ENCODE measurements around the gene GABBR2. TPM values are rescaled to one million over a fixed set of nuclear protein-coding genes. Genes with fewer than 3 reads are reported as not detected.

Gene GABBR2
- total RNA-seq, 1 experiment from 2014 or later, result 6.3 TPM

GRCh38 chr9:98409719-98410118, 299.0 kb downstream of the GABBR2 start:
- in situ Hi-C loops (cut with HindIII; ENCODE audit: low pct_unique_long_range_greater_than_20kb, low sequenced_read_pairs) (no loop called here), intact Hi-C loops (cut with micrococcal nuclease; ENCODE audit: unreplicated experiment) (no loop called here)
- POLR2A ChIA-PET, result no interaction called here
- BruUV-seq (replicated peaks), result no TSS peak
- Histone ChIP-seq H3K27ac (ENCODE audit: low read length) (no peak overlapping the region), H3K4me1 (ENCODE audit: control insufficient read depth, insufficient read depth, low read length) (no peaks in the 10 kb centered on the region), H3K36me3 (ENCODE audit: control insufficient read depth, insufficient read depth, low read length) (no peaks in the 10 kb centered on the region), H3K27me3 (ENCODE audit: control insufficient read depth, insufficient read depth, low read length) (no peaks in the 10 kb centered on the region), H3K9me3 (ENCODE audit: control insufficient read depth, insufficient read depth, low read depth, low read length) (no peaks in the 10 kb centered on the region), H3K4me3 (ENCODE audit: low read depth in 2 of 2, low read length in 2 of 2) (no peak overlapping the region)
- DNase-seq (ENCODE audit: low read depth, low spot score) (no peak), ATAC-seq (no peak)
- CTCF ChIA-PET, result no interaction called here
- no peak for TF ChIP-seq CTCF (IDR thresholded peaks at IDR 0.05)
- TF ChIP-seq SIN3A (IDR thresholded peaks at IDR 0.05; ENCODE audit: borderline replicate concordance, insufficient read depth, low read depth, low read length), result no peak
- TF ChIP-seq POLR2AphosphoS5 (IDR thresholded peaks at IDR 0.05; ENCODE audit: low read depth, low read length), result no peak
- no peak for TF ChIP-seq TCF7L2 (IDR thresholded peaks at IDR 0.05; ENCODE audit: low read depth, low read length)
- TF ChIP-seq, protein P1, sequence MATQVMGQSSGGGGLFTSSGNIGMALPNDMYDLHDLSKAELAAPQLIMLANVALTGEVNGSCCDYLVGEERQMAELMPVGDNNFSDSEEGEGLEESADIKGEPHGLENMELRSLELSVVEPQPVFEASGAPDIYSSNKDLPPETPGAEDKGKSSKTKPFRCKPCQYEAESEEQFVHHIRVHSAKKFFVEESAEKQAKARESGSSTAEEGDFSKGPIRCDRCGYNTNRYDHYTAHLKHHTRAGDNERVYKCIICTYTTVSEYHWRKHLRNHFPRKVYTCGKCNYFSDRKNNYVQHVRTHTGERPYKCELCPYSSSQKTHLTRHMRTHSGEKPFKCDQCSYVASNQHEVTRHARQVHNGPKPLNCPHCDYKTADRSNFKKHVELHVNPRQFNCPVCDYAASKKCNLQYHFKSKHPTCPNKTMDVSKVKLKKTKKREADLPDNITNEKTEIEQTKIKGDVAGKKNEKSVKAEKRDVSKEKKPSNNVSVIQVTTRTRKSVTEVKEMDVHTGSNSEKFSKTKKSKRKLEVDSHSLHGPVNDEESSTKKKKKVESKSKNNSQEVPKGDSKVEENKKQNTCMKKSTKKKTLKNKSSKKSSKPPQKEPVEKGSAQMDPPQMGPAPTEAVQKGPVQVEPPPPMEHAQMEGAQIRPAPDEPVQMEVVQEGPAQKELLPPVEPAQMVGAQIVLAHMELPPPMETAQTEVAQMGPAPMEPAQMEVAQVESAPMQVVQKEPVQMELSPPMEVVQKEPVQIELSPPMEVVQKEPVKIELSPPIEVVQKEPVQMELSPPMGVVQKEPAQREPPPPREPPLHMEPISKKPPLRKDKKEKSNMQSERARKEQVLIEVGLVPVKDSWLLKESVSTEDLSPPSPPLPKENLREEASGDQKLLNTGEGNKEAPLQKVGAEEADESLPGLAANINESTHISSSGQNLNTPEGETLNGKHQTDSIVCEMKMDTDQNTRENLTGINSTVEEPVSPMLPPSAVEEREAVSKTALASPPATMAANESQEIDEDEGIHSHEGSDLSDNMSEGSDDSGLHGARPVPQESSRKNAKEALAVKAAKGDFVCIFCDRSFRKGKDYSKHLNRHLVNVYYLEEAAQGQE (IDR thresholded peaks at IDR 0.05; ENCODE audit: insufficient read depth in 1 of 2, low read depth in 2 of 2, low read length in 1 of 2), result no peak

DNA sequence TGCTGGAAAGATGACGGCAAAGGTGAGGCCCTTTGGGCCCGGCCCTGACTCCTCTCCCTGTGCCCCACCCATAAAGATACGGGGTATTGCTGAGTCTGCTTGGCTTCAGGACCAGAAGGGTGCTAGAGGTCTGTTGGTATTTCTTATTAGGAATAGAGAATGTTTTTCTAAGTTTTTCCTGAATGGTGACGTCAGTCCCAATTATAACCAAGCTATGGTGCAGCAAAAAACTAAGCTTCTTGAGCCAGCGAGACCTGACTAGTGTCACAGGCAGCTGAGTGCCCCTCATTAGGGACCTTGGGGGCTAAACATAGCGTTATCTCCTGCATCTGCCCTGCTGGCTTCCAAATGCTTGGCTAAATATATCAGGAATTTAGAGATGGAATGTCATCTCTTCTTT, 302.3 kb downstream of the GABBR2 start:
- DNase-seq (ENCODE audit: low read depth, low spot score), result no peak
- Histone ChIP-seq H3K27ac (ENCODE audit: low read length) (no peak overlapping the region), H3K27me3 (ENCODE audit: control insufficient read depth, insufficient read depth, low read length) (no peaks in the 10 kb centered on the region), H3K4me3 (ENCODE audit: low read depth in 2 of 2, low read length in 2 of 2) (no peak overlapping the region), H3K4me1 (ENCODE audit: control insufficient read depth, insufficient read depth, low read length) (no peaks in the 10 kb centered on the region), H3K9me3 (ENCODE audit: control insufficient read depth, insufficient read depth, low read depth, low read length) (no peaks in the 10 kb centered on the region), H3K36me3 (ENCODE audit: control insufficient read depth, insufficient read depth, low read length) (no peaks in the 10 kb centered on the region)
- ChIA-PET CTCF (no interaction called here), POLR2A (no interaction called here)
- BruUV-seq (replicated peaks), result no TSS peak
- in situ Hi-C loops (cut with HindIII; ENCODE audit: low pct_unique_long_range_greater_than_20kb, low sequenced_read_pairs), result no loop called here
- intact Hi-C loops (cut with micrococcal nuclease; ENCODE audit: unreplicated experiment), result no loop called here
- no peak for ATAC-seq
- TF ChIP-seq, protein P1 (IDR thresholded peaks at IDR 0.05; ENCODE audit: insufficient read depth in 1 of 2, low read depth in 2 of 2, low read length in 1 of 2), result no peak
- TF ChIP-seq CTCF (IDR thresholded peaks at IDR 0.05) (no peak), SIN3A (IDR thresholded peaks at IDR 0.05; ENCODE audit: borderline replicate concordance, insufficient read depth, low read depth, low read length) (no peak), TCF7L2 (IDR thresholded peaks at IDR 0.05; ENCODE audit: low read depth, low read length) (no peak), POLR2AphosphoS5 (IDR thresholded peaks at IDR 0.05; ENCODE audit: low read depth, low read length) (no peak)
